ENCODE results near the gene GABRA6.
"Not testable (repeated sequence)": the region's sequence is repeated elsewhere in the genome, so short reads cannot be mapped to it uniquely, and the experiment has no call there.

GABRA6 gene

GRCh38 chr5:161685461-161685860 lies at the start of gene GABRA6:
Gene GABRA6 (plus strand): TSS chr5:161685721. CDS start chr5:161685990, 269 bp downstream.
- no peak for DNase-seq (ENCODE audit: low spot score)

- no peak for DNase-seq (ENCODE audit: low spot score)
These were observed 47.9 kb upstream of the GABRA6 start for GRCh38 chr5:161637591-161637990.

- no peak for DNase-seq (ENCODE audit: low spot score)
These were observed 44.1 kb upstream of the GABRA6 start for GRCh38 chr5:161641444-161641843.

- no peak for DNase-seq (ENCODE audit: low spot score)
These were observed 40.3 kb upstream of the GABRA6 start for GRCh38 chr5:161645264-161645663.

- not testable (repeated sequence) for DNase-seq (ENCODE audit: low spot score)
These were observed 33.6 kb upstream of the GABRA6 start for GRCh38 chr5:161651926-161652325.

GRCh38 chr5:161660806-161661205 lies 24.7 kb upstream of the GABRA6 start:
- no peak for DNase-seq (ENCODE audit: low spot score)

GRCh38 chr5:161663431-161663830 lies 22.1 kb upstream of the GABRA6 start:
- no peak for DNase-seq (ENCODE audit: low spot score)

GRCh38 chr5:161676103-161676502 lies 9.4 kb upstream of the GABRA6 start:
- no peak for DNase-seq (ENCODE audit: low spot score)

- DNase-seq (ENCODE audit: low spot score): no peak
These were observed 628 bp downstream of the GABRA6 start for GRCh38 chr5:161686149-161686548.

- DNase-seq (ENCODE audit: low spot score): no peak
These were observed 1.4 kb downstream of the GABRA6 start for GRCh38 chr5:161686881-161687280.

- no peak for DNase-seq (ENCODE audit: low spot score)
These were observed 1.8 kb downstream of the GABRA6 start for GRCh38 chr5:161687316-161687715.

GRCh38 chr5:161691911-161692310 lies 6.4 kb downstream of the GABRA6 start:
- DNase-seq (ENCODE audit: low spot score): no peak

- DNase-seq (ENCODE audit: low spot score): no peak
These were observed 11.5 kb downstream of the GABRA6 start for GRCh38 chr5:161697001-161697400.

- DNase-seq (ENCODE audit: low spot score): no peak
These were observed 14.5 kb downstream of the GABRA6 start for GRCh38 chr5:161700065-161700464.

GRCh38 chr5:161703528-161703927 lies 18.0 kb downstream of the GABRA6 start:
- DNase-seq (ENCODE audit: low spot score): no peak

GRCh38 chr5:161707382-161707781 lies 21.9 kb downstream of the GABRA6 start:
- DNase-seq (ENCODE audit: low spot score): no peak

- no peak for DNase-seq (ENCODE audit: low spot score)
These were observed 23.7 kb downstream of the GABRA6 start for GRCh38 chr5:161709239-161709638.

- no peak for DNase-seq (ENCODE audit: low spot score)
These were observed 27.5 kb downstream of the GABRA6 start for GRCh38 chr5:161713042-161713441.

- no peak for DNase-seq (ENCODE audit: low spot score)
These were observed 33.6 kb downstream of the GABRA6 start for GRCh38 chr5:161719157-161719556.

GRCh38 chr5:161720460-161720859 lies 34.9 kb downstream of the GABRA6 start:
- DNase-seq (ENCODE audit: low spot score): no peak

GRCh38 chr5:161734741-161735140 lies 49.2 kb downstream of the GABRA6 start:
- no peak for DNase-seq (ENCODE audit: low spot score)

- no peak for DNase-seq (ENCODE audit: low spot score)
These were observed 54.9 kb downstream of the GABRA6 start for GRCh38 chr5:161740433-161740832.

GRCh38 chr5:161744276-161744675 lies 58.8 kb downstream of the GABRA6 start:
- DNase-seq (ENCODE audit: low spot score): no peak

GRCh38 chr5:161745392-161745791 lies 59.9 kb downstream of the GABRA6 start:
- no peak for DNase-seq (ENCODE audit: low spot score)

GRCh38 chr5:161751265-161751664 lies 65.7 kb downstream of the GABRA6 start:
- DNase-seq (ENCODE audit: low spot score): no peak

All from HuH-7.5 (cell line).